Mammary epithelial cell (primary cell): Measurements from ENCODE around the gene SLC9B2.

Experiments used
- EZH2 ChIP-seq: IDR thresholded peaks from 2 replicates; pipeline ENCODE4 v1.6.1; 2012; ENCODE audit warnings: low read length, inconsistent platforms, borderline replicate concordance
- TF ChIP-seq, protein P1 (sequence below), 2 donors: IDR thresholded peaks in 1 of 2; conservative IDR thresholded peaks in 1 of 2; 2 replicates each; pipeline ENCODE4 v1.5.1; 2011 to 2012; ENCODE audit warnings: inconsistent platforms in 2 of 2, low read length in 2 of 2, mild to moderate bottlenecking in 2 of 2, control low read depth in 1 of 2, low read depth in 1 of 2; ENCODE audit not compliant: insufficient read depth in 1 of 2; ENCODE audit errors: extremely low read depth in 1 of 2

DNA sequence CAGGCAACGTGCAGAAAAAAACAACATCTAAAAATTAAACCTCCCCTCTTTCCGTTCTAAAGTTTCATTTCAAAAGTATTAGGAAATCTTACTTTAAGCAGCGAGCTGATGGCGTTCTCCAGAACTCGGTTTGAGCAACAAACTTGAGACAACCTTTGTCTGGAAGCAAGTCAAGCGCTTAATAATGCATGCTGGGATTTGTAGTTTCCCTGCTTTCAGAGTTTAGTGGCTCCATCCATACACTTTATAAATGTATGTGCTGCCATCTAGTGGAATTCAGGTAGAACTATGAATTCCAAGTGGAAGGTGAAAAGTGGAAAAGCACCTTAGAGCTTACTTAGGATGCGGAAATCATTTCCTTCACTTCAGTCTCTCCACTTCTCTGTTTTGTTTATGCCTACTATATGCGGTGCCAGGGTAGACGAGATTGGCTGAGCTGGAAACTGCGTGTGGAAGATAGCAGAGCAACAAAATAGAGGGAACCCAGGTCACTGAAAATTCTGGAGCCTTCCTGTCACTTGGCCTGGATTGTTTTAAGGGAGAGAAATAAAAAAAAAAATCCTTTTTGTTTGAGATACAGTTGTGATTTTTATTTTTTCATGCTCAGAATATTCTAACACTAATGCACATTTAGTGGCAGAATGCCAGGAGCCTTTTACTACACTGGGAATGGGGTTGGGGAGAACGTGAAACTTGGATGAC lies 23.3 kb upstream of the SLC9B2 start, which contains the start of gene BDH2:
- TF ChIP-seq, protein P1, sequence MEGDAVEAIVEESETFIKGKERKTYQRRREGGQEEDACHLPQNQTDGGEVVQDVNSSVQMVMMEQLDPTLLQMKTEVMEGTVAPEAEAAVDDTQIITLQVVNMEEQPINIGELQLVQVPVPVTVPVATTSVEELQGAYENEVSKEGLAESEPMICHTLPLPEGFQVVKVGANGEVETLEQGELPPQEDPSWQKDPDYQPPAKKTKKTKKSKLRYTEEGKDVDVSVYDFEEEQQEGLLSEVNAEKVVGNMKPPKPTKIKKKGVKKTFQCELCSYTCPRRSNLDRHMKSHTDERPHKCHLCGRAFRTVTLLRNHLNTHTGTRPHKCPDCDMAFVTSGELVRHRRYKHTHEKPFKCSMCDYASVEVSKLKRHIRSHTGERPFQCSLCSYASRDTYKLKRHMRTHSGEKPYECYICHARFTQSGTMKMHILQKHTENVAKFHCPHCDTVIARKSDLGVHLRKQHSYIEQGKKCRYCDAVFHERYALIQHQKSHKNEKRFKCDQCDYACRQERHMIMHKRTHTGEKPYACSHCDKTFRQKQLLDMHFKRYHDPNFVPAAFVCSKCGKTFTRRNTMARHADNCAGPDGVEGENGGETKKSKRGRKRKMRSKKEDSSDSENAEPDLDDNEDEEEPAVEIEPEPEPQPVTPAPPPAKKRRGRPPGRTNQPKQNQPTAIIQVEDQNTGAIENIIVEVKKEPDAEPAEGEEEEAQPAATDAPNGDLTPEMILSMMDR (conservative IDR thresholded peaks at IDR 0.05 in 1 of 2, IDR thresholded peaks at IDR 0.05 in 1 of 2; ENCODE audit: extremely low read depth in 1 of 2, insufficient read depth in 1 of 2, low read depth in 1 of 2, low read length in 2 of 2), result peak; percentile 64 to 68
- TF ChIP-seq EZH2, result no peak
